ENCODE measurements around the gene SPINDOC.
A peak's percentile ranks its signal among the peaks of the same experiment; 100 is the strongest.
"Not testable (repeated sequence)": the region's sequence is repeated elsewhere in the genome, so short reads cannot be mapped to it uniquely, and the experiment has no call there.

Gene SPINDOC

DNA sequence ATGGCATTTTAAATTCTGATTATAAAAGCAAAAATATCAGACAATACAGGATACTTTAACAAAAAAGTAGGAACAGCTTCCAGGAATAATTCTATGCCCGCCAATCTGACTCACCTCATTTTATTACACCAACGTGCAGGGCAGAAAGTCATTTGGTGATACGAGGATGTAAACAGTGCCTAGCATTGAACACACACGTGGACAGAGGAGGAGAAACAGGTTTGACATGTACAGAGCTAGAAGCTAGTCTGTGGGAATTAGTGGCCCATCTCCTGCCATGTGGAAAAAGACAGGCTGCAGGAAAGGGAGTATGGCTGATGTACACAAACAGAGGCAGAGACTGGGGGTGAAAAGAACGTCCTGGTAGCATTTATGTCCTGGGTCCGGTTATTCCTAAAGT lies 9.0 kb upstream of the SPINDOC start:
- DNase-seq (ENCODE audit: low read depth) = no peak
- no peak overlapping the region for H3K4me3 ChIP-seq (ENCODE audit: low read depth, low read length)
- in situ Hi-C loops (cut with HindIII; ENCODE audit: low sequenced_read_pairs) = no loop called here
- TF ChIP-seq, protein P1, sequence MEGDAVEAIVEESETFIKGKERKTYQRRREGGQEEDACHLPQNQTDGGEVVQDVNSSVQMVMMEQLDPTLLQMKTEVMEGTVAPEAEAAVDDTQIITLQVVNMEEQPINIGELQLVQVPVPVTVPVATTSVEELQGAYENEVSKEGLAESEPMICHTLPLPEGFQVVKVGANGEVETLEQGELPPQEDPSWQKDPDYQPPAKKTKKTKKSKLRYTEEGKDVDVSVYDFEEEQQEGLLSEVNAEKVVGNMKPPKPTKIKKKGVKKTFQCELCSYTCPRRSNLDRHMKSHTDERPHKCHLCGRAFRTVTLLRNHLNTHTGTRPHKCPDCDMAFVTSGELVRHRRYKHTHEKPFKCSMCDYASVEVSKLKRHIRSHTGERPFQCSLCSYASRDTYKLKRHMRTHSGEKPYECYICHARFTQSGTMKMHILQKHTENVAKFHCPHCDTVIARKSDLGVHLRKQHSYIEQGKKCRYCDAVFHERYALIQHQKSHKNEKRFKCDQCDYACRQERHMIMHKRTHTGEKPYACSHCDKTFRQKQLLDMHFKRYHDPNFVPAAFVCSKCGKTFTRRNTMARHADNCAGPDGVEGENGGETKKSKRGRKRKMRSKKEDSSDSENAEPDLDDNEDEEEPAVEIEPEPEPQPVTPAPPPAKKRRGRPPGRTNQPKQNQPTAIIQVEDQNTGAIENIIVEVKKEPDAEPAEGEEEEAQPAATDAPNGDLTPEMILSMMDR (IDR thresholded peaks at IDR 0.05; ENCODE audit: low read depth, low read length, missing control alignments) = no peak

DNA sequence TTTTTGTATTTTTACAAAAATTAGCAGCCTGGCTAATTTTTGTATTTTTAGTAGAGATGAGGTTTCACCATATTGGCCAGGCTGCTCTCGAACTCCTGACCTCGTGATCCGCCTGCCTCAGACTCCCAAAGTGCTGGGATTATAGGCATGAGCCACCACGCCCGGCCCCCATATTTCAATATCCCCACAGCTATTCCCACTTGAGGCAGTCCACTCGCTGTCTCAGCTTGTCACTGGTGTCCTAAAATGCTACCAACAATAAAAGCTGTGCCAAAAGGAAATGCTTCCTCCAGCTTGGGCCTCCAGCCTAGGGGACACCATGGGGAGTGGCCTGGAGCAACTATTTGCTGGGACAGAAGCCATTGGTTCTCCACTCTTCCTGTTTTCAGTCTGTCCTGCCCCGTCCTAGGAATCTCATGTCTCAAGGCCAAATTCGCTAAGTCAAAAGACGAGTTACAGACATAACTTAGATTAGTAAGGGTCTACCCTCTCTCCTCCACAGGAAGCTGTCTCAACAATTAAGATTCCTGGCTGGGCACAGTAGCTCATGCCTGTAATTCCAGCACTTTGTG lies 7.3 kb upstream of the SPINDOC start:
- TF ChIP-seq, protein P1 (IDR thresholded peaks at IDR 0.05; ENCODE audit: low read depth, low read length, missing control alignments) = no peak
- no peak for DNase-seq (ENCODE audit: low read depth)
- no peak overlapping the region for H3K4me3 ChIP-seq (ENCODE audit: low read depth, low read length)
- in situ Hi-C loops (cut with HindIII; ENCODE audit: low sequenced_read_pairs) = no loop called here

DNA sequence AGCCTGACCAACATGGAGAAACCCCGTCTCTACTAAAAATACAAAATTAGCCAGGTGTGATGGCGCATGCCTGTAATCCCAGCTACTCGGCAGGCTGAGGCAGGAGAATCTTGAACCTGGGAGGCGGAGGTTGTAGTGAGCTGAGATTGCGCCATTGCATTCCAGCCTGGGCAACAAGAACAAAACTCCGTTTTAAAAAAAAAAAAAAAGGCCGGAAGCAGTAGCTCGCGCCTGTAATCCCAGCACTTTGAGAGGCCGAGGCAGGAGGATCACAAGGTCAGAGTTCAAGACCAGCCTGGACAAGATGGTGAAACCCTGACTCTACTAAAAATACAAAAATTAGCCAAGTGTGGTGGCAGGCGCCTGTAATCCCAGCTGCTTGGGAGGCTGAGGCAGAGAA lies 2.9 kb upstream of the SPINDOC start:
- DNase-seq (ENCODE audit: low read depth); in situ Hi-C loops (cut with HindIII; ENCODE audit: low sequenced_read_pairs); H3K4me3 ChIP-seq (ENCODE audit: low read depth, low read length): not testable (repeated sequence)

DNA sequence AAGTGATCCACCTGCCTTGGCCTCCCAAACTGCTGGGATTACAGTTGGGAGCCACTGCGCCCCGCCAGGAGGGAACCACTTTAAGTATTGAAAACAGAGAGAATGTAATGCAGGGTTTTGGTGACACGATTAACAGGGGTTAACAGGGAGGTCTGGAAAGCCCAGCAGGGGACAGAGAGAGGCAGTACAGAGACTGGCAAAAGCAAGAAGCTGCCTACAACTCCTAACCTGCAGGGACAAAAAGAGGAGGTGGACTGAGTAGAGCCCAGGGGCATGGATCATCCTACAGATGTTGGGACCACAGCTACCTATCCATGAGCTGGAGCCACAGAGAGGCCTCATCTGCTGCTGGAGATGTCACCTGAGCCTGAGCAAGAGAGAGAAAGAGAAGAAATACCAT lies 1.7 kb upstream of the SPINDOC start:
- TF ChIP-seq, protein P1 (IDR thresholded peaks at IDR 0.05; ENCODE audit: low read depth, low read length, missing control alignments) = no peak
- H3K4me3 ChIP-seq (ENCODE audit: low read depth, low read length) = no peak overlapping the region
- in situ Hi-C loops (cut with HindIII; ENCODE audit: low sequenced_read_pairs) = no loop called here

DNA sequence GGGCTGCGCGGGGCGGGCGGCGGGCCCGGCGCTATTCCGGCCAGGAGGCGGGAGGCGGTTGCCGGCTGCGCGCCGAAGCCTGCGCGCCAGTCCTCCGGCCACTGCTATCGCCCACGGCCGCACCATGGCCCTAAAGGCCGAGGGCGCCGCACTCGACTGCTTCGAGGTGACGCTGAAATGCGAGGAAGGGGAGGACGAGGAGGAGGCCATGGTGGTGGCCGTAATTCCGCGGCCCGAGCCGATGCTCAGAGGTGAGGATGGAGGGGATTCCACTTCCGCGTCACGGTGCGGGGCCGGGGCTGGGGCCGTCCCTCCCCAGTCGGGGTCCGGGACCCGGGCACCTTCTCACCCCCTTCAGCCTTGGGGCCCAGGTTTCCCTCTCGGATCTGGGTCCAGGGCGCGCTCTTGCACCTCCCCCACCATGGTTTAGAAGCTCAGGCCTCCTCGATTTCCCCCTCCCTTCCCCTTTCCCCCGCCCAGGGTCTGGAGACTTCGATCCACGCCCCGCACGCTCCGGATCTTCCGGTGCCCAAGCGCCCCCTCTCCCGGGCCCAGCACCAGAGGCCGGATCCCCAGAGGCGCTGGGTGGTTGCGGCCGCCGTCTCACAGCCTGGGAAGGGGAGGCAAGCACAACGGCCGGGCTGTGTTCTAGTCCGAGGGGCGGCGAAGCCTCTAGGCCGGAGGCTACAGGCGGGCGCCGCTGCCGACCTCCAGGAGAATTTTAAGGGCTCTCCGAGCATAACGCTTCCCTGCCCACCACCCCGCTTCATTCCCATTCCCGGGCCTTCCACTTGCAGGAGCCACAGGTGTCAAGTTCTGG lies 517 bp downstream of the SPINDOC start:
- H3K4me3 ChIP-seq (ENCODE audit: low read depth, low read length) = peak overlapping the region; percentile 93
- TF ChIP-seq, protein P1 (IDR thresholded peaks at IDR 0.05; ENCODE audit: low read depth, low read length, missing control alignments) = no peak
- no peak for DNase-seq (ENCODE audit: low read depth)
- in situ Hi-C loops (cut with HindIII; ENCODE audit: low sequenced_read_pairs) = no loop called here

More for the DNA sequence above, 1.7 kb upstream of the SPINDOC start:
- no peak for DNase-seq (ENCODE audit: low read depth)

DNA sequence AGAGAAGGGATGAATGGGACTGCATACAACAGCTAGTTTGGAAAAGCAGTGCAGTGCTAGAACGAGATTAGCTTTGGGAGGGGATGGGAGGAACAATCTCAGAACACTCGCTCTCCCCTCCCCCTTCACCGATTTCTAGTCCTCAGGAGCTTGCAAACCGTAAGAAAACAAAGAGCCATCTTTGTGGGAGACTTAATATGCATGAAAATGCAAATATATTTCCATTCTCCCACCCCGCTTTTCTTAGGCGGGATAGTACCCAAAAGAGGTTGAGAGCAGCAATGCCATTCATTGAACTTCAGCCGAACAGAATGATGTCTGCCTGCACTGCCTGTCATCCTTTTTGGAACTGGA lies 1.1 kb downstream of the SPINDOC start:
- DNase-seq (ENCODE audit: low read depth) = no peak
- in situ Hi-C loops (cut with HindIII; ENCODE audit: low sequenced_read_pairs) = no loop called here
- peak overlapping the region; percentile 93 for H3K4me3 ChIP-seq (ENCODE audit: low read depth, low read length)
- TF ChIP-seq, protein P1 (IDR thresholded peaks at IDR 0.05; ENCODE audit: low read depth, low read length, missing control alignments) = no peak

DNA sequence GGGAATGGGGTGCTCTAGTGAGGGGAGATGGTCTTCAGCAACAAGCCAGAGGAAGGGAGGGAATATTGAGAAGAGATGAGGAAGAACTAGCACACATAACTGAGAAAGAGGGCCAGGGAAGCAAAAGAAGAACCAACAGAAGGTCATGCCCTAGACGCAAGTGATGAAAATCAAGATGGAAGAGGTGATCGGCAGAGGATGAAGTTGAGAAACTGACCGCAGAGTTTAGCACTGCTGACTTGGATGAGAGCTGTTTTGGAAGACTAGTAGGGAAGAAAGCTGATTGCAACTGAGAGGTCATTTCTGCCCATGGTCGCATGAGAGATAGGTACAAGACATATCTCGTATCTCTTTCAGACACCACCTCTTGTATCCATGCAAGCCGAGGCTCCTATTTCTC lies 2.9 kb downstream of the SPINDOC start:
- DNase-seq (ENCODE audit: low read depth) = no peak
- TF ChIP-seq, protein P1 (IDR thresholded peaks at IDR 0.05; ENCODE audit: low read depth, low read length, missing control alignments) = no peak
- in situ Hi-C loops (cut with HindIII; ENCODE audit: low sequenced_read_pairs) = no loop called here
- H3K4me3 ChIP-seq (ENCODE audit: low read depth, low read length) = no peak overlapping the region

Measured in astrocyte of the cerebellum (primary cell).